ENCODE data around the gene SLC13A4. TPM values are rescaled to one million over a fixed set of nuclear protein-coding genes. Genes with fewer than 3 reads are reported as not detected.
"Not testable (repeated sequence)": the region's sequence is repeated elsewhere in the genome, so short reads cannot be mapped to it uniquely, and the experiment has no call there.

The SLC13A4 gene
- total and polyA plus RNA-seq, 7 donors = 0.01 to 0.08 (median 0.03) TPM; not detected in 4

GRCh38 chr7:135644729-135645128 lies 83.3 kb downstream of the SLC13A4 start:
- DNase-seq (no peak), ATAC-seq (no peak)
- H3K27ac ChIP-seq = no peak overlapping the region
- H3K36me3 ChIP-seq (ENCODE audit: insufficient read depth in 1 of 2, low read depth in 1 of 2) = peaks cover 0 to 96% of the 10 kb centered on the region in 2 donors
- H3K4me3 ChIP-seq = no peak overlapping the region
- 89 to 95% (median 90%) methylated on average over 3 of the region's 3 CpGs for WGBS, 3 donors
- H3K4me1 ChIP-seq = no peaks in the 10 kb centered on the region
- no peaks in the 10 kb centered on the region for H3K9me3 ChIP-seq
- intact Hi-C loops (cut with DNase I) = loop anchor here (1.0 to 5.0 kb wide), 2 partner anchors 362 to 363 kb away; no protein-coding TSS in a partner anchor
- no peaks in the 10 kb centered on the region for H3K27me3 ChIP-seq (ENCODE audit: insufficient read depth in 3 of 3, low read length in 2 of 3)
- no peak for TF ChIP-seq CTCF (IDR thresholded peaks at IDR 0.05)

- ATAC-seq (no peak), DNase-seq (no peak)
- peaks cover 0 to 96% of the 10 kb centered on the region in 2 donors for H3K36me3 ChIP-seq (ENCODE audit: insufficient read depth in 1 of 2, low read depth in 1 of 2)
- no peaks in the 10 kb centered on the region for H3K4me1 ChIP-seq
- H3K4me3 ChIP-seq = no peak overlapping the region
- TF ChIP-seq CTCF (IDR thresholded peaks at IDR 0.05) = no peak
- intact Hi-C loops (cut with DNase I) = loop anchor here in 1 of 2 donors (1.0 kb wide), 1 partner anchor 363 kb away; no protein-coding TSS in a partner anchor
- 67 to 96% (median 72%) methylated on average over 3 of the region's 3 CpGs for WGBS, 3 donors
- no peaks in the 10 kb centered on the region for H3K27me3 ChIP-seq (ENCODE audit: insufficient read depth in 3 of 3, low read length in 2 of 3)
- no peak overlapping the region for H3K27ac ChIP-seq
- no peaks in the 10 kb centered on the region for H3K9me3 ChIP-seq
Measured at GRCh38 chr7:135644154-135644553, 83.8 kb downstream of the SLC13A4 start.

GRCh38 chr7:135639690-135640089 lies 88.3 kb downstream of the SLC13A4 start:
- not testable (repeated sequence) for H3K27me3 ChIP-seq (ENCODE audit: insufficient read depth in 3 of 3, low read length in 2 of 3); DNase-seq; H3K4me3 ChIP-seq; ATAC-seq; H3K27ac ChIP-seq; H3K9me3 ChIP-seq; H3K4me1 ChIP-seq
- intact Hi-C loops (cut with DNase I) = loop anchor here in 1 of 2 donors (10.0 kb wide), 1 partner anchor 65 kb away; no protein-coding TSS in a partner anchor
- H3K36me3 ChIP-seq (ENCODE audit: insufficient read depth in 1 of 2, low read depth in 1 of 2) = peaks cover 0 to 96% of the 10 kb centered on the region in 2 donors

GRCh38 chr7:135634191-135634878 lies 93.7 kb downstream of the SLC13A4 start:
- peaks cover 4 to 98% of the 10 kb centered on the region in 2 donors for H3K36me3 ChIP-seq (ENCODE audit: insufficient read depth in 1 of 2, low read depth in 1 of 2)
- no peak overlapping the region for H3K4me3 ChIP-seq
- WGBS, 3 donors = 97 to 98% (median 97%) methylated on average over 7 of the region's 7 CpGs
- H3K27ac ChIP-seq = no peak overlapping the region
- TF ChIP-seq CTCF (IDR thresholded peaks at IDR 0.05) = no peak
- H3K27me3 ChIP-seq (ENCODE audit: insufficient read depth in 3 of 3, low read length in 2 of 3) = no peaks in the 10 kb centered on the region
- DNase-seq (no peak), ATAC-seq (no peak)
- intact Hi-C loops (cut with DNase I) = loop anchor here in 1 of 2 donors (5.0 to 10.0 kb wide), 2 partner anchors 37 to 60 kb away; no protein-coding TSS in a partner anchor
- H3K9me3 ChIP-seq = no peaks in the 10 kb centered on the region
- H3K4me1 ChIP-seq = no peaks in the 10 kb centered on the region

Other genes starting within 250 kb of the SLC13A4 start
- gene CNOT4, start 218.1 kb downstream of the SLC13A4 start, total RNA-seq = 10 to 100 TPM; 27.6 to 43.7 (median 33.5) TPM
- gene CNOT4, start 218.1 kb downstream of the SLC13A4 start, polyA plus RNA-seq = 10 to 100 TPM in 2 of 3 donors, 1 to 10 TPM in 1; 8.3 to 21.6 (median 10.3) TPM
- gene NUP205, start 170.3 kb downstream of the SLC13A4 start, total RNA-seq = 10 to 100 TPM; 15.7 to 20.8 (median 18.8) TPM
- gene NUP205, start 170.3 kb downstream of the SLC13A4 start, polyA plus RNA-seq = 10 to 100 TPM; 16.5 to 22.7 (median 22.0) TPM
- gene STMP1, start 65.7 kb downstream of the SLC13A4 start, total RNA-seq = 10 to 100 TPM; 23.9 to 28.0 (median 24.9) TPM
- 10 to 100 TPM; 17.1 to 42.0 (median 25.8) TPM for gene STMP1, start 65.7 kb downstream of the SLC13A4 start, polyA plus RNA-seq
- 1 to 10 TPM in 1 of 4 donors, under 1 TPM in 1, not detected in 2; 0.42 to 1.8 TPM for gene FAM180A, start 20.6 kb upstream of the SLC13A4 start, total RNA-seq
- under 1 TPM; 0.07 to 0.13 (median 0.12) TPM for gene FAM180A, start 20.6 kb upstream of the SLC13A4 start, polyA plus RNA-seq
- gene MTPN, start 249.2 kb upstream of the SLC13A4 start, total RNA-seq = 10 to 100 TPM; 57.1 to 75.2 (median 60.1) TPM
- gene MTPN, start 249.2 kb upstream of the SLC13A4 start, polyA plus RNA-seq = 100 to 1,000 TPM in 1 of 3 donors, 10 to 100 TPM in 2; 41.4 to 107 (median 62.7) TPM